NCI-H446 treated with DMSO at 0.1 percent for 48 hours (cell line): Measurements from ENCODE around the gene TFCP2.

Experiments
- DNase-seq: peaks from one replicate; lab custom pipeline; 2025; lab: John Stamatoyannopoulos, UW

Gene TFCP2

DNA sequence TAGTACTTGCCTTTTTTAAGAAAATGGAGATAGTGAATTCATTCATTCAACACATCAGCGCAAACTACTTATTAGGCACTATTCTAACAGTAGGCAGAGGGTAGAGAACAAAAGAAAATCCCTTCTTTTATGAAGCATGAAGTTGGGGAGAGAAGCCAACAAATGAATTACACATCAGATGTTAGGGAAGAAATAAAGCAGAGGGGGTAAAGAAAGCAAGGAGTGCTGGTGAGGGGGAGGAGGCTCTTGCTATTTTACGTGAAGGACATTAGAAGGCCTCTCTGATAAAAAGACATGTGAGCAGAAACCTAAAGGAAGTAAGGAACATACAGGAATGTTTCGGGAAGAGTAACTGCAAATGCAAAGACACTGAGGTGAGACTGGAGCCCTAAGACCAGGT, 22.2 kb downstream of the TFCP2 start:
- DNase-seq = no peak

DNA sequence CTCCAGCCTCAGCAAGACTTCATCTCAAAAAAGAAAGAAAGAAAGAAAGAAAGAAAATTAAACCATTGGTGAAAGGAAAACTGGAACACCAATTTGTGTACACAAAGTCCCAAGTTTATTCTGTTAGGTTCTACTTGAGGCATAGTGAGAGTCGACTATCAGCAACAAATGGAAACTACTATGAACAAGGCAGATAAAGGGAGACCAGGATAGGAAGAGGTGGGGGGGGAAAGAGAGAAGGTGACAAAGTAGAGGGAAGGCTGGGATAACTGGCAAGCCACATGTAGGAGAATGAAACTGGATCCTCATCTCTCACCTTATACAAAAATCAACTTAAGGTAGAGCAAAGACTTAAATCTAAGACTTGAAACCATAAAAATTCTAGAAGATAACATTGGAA, 25.6 kb downstream of the TFCP2 start:
- no peak for DNase-seq

DNA sequence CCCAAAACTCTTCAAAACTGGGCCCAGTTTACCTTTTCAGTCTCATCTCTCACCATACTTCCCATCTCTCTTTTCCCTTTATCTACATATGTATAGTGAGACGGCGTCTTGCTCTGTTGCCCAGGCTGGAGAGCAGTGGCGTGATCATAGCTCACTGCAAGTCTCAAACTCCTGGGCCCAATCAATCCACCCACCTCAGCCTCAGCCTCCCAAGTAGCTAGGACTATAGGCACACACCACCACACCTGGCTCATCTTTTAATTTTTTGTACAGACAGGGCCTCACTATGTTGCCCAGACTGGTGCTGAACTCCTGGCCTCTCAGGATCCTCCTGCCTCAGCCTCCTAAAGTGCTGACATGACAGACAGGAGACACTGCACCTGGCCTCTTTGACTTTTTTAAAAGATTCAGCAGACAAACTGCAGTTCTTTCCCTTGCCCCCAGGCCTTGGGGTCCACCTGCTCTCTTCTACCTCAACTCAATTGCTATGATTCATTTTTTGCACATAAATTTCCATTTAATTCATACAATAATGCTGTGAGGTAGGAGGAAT, 33.6 kb downstream of the TFCP2 start:
- no peak for DNase-seq

DNA sequence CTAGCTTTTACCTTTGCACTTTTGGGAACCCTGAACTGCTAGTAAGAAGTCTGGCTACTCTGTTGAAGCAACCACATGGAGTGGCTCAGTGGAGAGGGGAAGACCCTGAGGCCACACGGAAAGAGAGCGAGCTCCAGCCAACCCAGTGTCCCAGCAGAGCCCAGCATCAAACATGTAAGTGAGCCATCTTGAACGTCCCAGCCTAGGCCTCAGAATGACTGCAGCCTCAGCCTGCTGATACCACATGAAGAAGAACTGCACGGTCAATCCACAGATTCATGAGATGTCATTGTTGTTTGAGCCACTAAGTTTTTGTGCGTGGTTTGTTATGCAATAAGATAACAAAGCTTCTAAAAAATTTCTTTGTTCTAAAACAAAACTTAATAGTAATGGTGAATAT, 40.2 kb downstream of the TFCP2 start:
- DNase-seq = no peak

DNA sequence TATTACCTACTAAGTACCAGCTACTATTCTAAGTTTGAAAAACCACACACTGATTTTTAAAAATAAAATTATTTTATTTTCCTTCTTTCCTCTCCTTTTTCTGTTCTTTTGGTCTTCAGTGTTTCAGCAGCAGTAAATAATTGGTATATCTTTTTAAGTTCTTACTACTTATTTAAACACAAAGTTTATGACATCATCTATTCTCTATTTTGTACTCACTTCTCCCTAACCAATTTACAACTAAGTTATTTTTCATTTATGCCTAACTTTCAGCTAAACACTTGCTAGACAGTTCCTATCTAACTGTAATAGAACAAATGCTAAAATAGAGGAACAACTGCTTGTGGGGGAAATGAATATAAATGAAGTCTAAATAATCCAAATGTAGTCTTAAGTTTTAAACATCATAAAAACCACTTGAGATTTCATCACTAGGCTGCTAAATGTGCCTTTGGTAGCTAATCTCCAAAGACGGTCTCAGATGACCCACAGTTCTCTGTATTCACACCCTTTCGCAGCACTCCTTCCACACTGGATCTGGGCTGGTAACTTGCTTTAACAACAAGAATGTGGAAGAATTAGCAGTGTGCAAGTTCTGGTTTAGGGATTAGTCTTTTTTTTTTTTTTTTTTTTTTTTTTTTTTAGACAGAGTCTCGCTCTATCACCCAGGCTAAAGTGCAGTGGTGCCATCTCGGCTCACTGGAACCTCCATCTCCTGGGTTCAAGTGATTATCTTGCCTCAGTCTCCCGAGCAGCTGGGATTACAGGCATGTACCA, 41.0 kb downstream of the TFCP2 start:
- no peak for DNase-seq

DNA sequence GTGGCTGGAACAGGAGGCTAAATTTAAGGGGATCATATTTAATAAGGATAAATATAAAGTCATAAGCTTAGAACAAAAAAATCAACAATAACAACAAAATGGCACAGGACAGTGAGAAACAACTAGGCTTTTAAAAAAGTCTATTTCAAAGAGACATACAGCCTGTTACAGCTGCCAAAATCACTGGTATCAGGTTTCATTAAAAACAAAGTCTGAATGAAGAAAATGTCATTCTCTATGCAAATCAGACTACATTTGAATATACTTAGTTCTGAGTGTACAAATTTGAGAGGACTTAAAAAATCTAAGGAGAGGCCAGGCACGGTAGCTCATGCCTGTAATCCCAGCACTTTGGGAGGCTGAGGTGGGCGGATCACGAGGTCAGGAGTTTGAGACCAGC, 44.0 kb downstream of the TFCP2 start:
- no peak for DNase-seq

DNA sequence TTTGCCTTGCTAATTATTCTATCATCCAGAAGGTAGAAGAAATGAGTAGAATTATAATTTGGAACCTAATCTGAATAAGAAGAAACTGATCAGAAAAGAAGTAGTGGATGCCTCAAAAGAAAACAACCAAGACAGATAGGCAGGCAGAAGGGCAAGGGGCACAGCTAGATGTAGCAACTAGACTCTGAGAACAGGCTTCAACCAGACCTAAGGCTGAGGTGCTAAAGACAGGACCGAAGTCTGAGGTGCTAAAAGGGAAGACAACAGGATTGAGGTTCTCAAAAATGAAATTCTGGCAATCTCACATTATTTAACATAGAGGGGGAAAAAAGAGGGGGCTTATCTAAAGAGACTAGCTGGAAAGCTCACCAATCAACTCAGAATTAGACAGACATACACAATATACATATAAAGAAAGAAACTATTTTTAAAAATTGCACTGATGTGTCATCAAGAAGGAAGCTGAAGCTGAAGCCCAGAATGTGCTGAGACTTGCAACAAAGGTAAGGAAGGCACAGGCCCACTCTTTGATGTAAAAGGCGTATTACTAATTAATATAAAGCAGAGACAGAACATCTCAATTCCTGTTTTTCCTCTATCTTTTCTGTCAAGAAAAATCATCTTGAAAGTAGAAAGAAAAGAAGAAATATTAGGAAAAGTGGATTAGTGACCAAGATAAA, 45.7 kb downstream of the TFCP2 start:
- DNase-seq = no peak

DNA sequence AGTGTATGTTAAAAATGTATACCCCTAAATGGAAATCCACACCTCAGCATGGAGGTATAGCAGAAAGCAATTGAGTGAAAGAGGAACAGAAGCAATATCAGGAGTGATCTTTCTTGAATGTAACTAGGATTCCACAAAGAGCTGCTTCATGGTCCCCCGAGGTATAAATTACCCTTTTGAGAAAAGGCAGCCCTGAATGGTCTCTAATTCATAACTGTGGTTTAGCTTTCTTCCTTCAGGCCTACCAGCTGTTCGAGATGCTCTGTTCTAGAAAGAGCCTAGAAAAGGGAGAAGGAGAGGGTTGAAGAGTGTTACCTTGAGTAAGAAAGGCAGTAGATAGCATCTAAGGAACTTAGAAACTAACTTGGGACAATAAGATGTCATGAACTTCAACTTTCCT, 46.6 kb downstream of the TFCP2 start:
- no peak for DNase-seq

DNA sequence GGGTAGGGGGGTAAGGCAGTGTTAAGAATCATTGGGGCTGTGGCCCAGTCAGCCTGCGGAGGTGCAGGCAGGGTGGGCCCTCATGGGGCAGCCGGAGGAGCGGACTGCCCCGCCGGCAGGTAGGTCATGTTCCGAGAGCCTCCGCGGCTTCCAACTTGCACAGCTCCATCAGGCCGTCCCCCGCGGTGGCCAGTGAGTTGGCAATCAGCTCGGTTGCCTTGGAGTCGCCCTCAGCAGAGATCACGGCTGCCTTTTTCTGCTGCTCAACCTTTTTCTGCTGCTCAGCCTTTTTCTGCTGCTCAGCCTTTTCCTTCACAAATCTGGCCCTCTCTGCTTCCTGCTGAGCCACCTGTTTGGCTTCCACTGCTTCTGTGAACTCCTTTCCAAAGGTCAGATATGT, 48.4 kb downstream of the TFCP2 start:
- no peak for DNase-seq

DNA sequence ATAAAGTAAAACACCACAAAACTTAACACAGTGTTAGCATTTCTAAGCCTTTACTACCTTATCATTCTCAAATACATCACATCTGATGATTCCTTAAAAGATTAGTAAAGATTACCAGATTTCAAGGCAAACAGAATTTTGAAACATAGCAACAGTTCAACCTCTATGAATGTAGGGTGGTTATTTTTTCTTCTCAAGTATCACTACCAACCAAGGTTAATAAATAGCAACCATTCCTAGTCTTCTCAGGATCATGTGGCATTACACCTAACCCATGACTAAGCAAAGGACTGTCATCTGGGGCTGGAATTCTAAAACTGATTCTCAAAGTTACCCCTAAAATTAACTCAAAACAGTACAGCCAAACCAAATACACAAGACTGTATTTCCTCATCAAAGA, 50.1 kb downstream of the TFCP2 start:
- DNase-seq = no peak

DNA sequence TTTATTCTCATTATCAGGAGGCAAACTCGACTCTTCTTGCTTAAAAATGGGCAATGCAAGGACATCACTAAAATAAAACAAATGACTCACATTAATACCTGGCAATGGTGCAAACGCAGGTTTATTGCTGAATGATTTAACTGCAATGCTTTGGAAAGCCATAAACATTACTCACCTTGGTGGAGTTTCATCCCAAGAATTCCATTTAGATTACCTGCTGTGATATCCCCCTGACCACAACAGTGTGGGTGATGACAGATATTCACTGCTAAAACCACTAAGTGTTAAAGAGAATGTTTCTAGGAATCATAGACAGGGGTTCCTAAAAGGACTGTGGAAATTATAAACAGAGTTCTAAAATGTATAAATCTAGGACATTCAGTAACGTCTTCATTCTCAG, 54.2 kb downstream of the TFCP2 start:
- no peak for DNase-seq

DNA sequence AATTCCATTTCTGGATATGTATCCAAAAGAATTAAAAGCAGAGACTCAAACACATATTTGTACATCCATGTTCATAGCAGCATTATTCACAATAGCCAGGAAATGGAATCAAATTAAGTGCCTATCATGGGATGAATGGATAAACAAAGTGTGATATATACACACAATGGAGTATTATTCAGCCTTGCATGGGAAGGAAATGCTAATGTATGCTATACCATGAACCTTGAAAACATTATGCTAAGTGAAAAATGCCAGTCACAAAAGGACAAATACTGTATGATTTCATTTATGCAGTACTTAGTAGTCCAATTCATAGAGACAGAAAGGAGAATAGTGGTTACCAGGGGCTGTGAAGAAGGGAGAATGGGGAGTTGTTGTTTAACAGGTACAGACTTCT, 57.4 kb downstream of the TFCP2 start:
- no peak for DNase-seq

DNA sequence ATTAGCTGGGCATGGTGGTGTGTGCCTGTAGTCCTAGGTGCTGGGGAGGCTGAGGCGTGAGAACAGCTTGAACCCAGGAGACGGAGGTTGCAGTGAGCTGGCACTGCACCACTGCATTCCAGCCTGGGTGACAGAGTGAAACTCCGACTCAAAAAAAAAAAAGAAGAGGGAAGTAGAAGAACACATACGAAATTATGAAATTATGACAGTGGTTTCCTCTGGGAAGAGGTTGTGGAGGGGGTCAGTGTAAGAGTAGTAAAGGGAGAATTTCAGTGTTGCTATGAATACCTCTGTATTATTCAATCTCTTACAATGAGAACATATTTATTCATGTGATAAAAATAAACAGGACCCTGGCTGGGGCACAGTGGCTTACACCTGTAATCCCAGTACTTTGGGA, 64.8 kb downstream of the TFCP2 start:
- DNase-seq = no peak

DNA sequence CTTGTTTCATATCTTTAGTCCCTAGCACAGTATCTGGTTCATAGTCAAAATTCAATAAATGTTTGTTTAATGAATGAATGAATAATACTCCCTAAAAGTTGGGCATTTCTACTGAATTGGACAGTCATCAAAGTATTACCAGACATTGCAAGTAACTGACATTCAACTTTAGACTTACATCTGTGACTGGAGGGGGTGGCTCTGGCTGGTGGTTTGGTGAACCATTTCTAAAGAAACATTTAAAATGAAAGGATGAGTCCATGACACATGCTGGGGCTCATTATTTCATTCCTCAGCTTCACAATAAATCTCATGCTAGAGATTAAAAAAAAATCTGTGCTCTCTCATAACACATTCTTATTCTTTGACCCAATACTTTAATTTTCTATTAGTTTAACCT, 69.0 kb downstream of the TFCP2 start:
- no peak for DNase-seq

DNA sequence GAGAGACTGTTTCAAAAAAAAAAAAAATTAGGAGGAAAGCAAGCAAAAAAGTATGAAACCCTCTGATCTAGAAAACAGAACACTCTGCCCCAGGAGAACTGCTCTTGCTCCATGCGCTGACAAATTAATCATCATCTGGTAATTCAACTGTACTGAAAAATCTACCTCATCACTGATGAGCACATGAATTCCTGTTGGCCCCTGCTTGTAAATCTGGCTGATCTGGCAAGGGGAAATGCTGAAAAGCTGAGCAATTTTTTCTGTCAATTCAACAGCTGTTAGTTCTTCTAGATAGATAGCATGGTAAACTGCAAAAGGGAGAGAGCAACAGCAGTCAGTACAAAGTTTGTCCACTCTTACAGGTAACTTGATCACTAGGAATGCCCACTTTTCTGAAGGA, 74.3 kb downstream of the TFCP2 start:
- DNase-seq = no peak

DNA sequence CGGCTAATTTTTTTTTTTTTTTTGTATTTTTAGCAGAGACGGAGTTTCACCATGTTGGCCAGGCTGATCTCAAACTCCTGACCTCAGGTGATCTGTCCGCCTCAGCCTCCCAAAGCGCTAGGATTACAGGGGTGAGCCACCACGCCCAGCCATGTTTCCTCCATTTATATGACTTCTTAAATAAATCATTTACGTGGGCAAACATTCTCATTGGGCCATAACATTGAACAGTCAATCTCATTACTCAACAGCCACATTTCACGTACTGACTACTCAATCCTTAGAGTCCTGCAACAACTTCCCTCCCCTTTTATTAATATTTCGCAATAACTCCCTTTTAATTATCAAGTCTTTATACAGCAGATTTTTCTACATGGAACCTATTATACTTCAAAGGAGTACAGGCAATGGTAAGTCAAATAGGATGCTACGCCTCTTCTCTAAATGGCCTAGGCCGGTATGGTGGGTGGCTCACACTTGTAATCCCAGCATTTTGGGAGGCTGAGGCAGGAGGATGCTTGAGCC, 82.2 kb downstream of the TFCP2 start:
- no peak for DNase-seq

DNA sequence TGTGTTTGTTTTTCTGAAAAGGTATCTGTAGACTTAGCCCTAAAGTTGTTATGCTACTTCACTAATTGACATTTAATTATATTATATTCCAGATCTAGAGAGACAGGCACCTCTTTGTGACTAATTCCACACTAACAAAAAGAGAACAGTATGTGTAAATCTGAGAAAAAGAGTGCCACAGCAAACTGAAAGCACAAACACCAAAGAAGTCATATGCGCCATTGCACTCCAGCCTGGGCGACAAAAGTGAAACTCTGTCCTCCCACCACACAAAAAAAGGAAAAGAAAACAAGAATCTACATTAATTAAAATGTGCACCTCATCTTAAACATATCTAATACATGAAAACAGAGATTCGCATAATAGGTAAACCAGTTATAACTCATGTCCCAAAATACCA, 85.1 kb downstream of the TFCP2 start:
- DNase-seq = no peak

DNA sequence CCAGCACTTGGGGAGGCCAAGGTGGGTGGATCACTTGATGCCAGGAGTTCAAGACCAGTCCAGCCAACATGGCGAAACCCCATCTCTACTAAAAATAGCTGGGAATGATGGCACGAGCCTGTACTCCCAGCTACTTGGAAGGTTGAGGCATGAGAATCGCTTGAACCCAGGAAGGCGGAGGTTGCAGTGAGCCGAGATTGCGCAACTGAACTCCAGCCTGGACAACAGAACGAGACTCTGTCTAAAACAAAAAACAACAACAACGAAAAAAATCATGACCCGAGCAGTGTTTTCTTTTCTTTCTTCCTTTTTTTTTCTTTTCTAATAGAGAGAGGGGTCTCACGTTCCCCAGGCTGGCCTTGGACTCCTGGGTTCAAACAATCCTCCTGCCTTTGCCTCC, 86.0 kb downstream of the TFCP2 start:
- DNase-seq = no peak

DNA sequence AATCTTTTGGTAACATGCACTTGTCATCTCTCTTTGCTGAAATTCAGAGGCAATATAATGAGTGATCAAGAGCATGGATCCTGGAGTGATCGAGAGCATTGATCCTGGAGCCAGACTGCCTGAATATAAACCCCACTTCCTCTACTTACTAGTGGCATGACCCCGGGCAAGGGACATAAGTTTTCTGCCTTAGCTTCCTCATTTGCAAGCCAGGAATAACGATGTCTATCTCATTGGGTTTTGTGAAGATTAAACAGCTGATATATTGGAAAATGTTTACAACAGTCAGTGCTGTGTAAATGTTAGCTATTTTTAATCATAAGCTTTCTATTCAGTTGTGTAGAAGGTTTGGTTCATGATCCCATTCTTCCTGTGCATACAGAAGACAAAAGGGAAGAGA, 87.2 kb downstream of the TFCP2 start:
- no peak for DNase-seq

DNA sequence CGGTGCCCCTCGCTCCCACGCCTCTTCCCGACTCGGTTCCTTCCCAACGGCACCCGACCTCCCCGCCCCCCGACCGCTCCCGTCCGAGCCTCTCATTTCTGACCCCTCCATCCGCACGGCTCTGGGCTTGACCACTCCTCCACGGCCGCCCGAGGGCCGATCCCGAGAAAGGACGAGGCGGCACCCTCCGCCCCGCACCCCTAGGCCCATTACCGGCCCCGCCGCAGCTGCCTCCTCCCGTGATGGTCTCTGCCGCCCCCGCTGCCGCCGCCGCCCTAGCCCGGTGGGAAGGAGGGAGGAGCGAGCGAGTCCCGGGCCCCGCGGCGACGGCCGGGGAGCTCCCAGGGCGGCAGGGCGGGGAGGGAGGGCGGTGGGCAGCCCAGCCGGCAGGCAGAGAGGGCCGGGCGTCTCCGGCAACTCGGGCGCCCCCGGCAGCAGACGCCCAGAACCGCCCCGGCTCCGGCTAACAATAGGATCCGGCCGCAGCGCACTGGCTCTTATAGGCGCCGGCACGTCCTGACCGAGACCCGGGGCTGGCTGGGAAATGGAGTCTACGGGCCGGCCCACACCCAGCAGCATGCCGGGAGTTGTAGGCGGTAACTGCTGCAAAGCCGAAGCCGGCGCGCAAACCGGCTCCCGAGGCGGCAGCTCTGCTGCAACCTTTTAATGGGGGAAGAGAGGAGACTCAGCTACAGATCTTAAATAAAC, 89.7 kb downstream of the TFCP2 start, which contains the start of gene CSRNP2:
TSS of gene CSRNP2 (minus strand) at position 471 of the 708 bp plus-strand sequence. CDS start 7,035 bp downstream, outside the sequence.
- peak; percentile 93 for DNase-seq

DNA sequence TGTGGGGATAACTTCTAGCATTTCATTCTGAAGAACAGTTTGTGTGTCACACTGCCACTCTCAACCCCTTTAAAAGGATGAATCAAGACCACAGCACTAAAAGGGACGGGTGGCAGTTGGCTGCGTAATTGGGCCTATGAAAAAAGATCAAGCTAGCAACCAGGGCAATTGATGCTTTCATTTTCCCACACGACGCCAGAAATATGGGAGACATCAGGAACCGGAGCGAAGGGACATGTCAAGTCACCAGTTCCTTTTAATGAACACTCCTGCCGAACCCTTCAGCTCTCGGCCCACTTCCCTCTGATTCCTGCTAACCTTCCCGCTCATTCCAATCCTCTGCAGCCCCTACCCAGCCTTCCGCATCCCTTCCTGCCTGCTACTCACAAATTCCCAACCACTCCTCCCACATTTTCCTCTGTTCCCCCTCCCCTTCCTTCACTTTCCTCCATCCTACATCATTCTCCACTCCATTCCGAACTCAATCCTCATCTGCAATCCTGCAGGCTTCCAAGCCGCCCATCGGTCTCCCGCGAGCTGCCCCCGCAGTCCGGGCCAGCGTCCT, 90.3 kb downstream of the TFCP2 start:
- DNase-seq = no peak

DNA sequence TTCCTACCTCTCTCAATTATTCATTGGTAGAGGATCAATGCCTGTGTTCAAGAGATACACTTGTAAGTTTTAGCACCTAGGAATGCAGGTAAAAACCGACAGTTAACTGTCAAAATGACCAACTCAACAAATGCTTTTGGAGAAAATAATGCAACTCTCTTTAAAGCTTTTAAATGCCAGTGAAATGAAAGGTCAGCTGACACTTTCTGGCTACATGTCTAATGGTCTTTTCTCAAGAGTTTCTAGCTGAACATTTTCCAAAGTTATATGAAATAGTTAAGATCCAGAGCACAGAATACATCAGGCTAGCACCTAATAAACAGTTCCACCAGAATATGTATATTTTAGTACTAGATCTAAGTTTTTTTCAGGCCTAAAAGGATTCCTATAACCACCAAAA, 91.5 kb downstream of the TFCP2 start:
- DNase-seq = no peak
